ENCODE data around the gene HIF1A. TPM values are rescaled to one million over a fixed set of nuclear protein-coding genes. Genes with fewer than 3 reads are reported as not detected.
"Not testable (repeated sequence)": the region's sequence is repeated elsewhere in the genome, so short reads cannot be mapped to it uniquely, and the experiment has no call there.

Gene HIF1A
- 10 to 100 TPM; 28.7 to 62.2 (median 34.3) TPM for polyA plus RNA-seq

- peaks cover 45 to 53% of the 10 kb centered on the region in 2 donors for H3K4me1 Mint-ChIP-seq
- peaks cover 6 to 20% (median 11%) of the 10 kb centered on the region in 3 donors for H3K27me3 Mint-ChIP-seq (ENCODE audit: low read depth in 3 of 3)
- peak; percentile 94 to 96 (median 96) for DNase-seq
- H3K36me3 Mint-ChIP-seq, result peaks cover 0 to 7% (median 0%) of the 10 kb centered on the region in 3 donors
- peaks cover 0 to 5% (median 1%) of the 10 kb centered on the region in 6 donors for H3K9me3 Mint-ChIP-seq
- peak within 1 kb of the TSS; percentile 90 to 97 (median 96) for H3K27ac Mint-ChIP-seq
- H3K4me3 Mint-ChIP-seq, result peak within 1 kb of the TSS; percentile 90 to 98 (median 97)
These were observed at the start of gene HIF1A for GRCh38 chr14:61694830-61695694. Gene HIF1A (plus strand): TSS chr14:61695513. CDS start chr14:61695805, 292 bp downstream.

- Mint-ChIP-seq H3K9me3 (no peaks in the 10 kb centered on the region), H3K4me1 (no peaks in the 10 kb centered on the region), H3K4me3 (no peak overlapping the region), H3K27me3 (ENCODE audit: low read depth in 3 of 3) (peaks cover 0 to 2% (median 0%) of the 10 kb centered on the region in 3 donors), H3K27ac (no peak overlapping the region), H3K36me3 (no peaks in the 10 kb centered on the region)
- DNase-seq, result no peak
These were observed 48.8 kb upstream of the HIF1A start for GRCh38 chr14:61646366-61647116.

GRCh38 chr14:61647704-61648103 lies 47.6 kb upstream of the HIF1A start:
- DNase-seq, result no peak
- Mint-ChIP-seq H3K27ac (no peak overlapping the region), H3K9me3 (no peaks in the 10 kb centered on the region), H3K4me1 (no peaks in the 10 kb centered on the region), H3K4me3 (no peak overlapping the region), H3K36me3 (no peaks in the 10 kb centered on the region), H3K27me3 (ENCODE audit: low read depth in 3 of 3) (no peaks in the 10 kb centered on the region)

GRCh38 chr14:61648377-61648776 lies 46.9 kb upstream of the HIF1A start:
- no peaks in the 10 kb centered on the region for H3K4me1 Mint-ChIP-seq
- no peaks in the 10 kb centered on the region for H3K27me3 Mint-ChIP-seq (ENCODE audit: low read depth in 3 of 3)
- H3K9me3 Mint-ChIP-seq, result no peaks in the 10 kb centered on the region
- DNase-seq, result no peak
- no peak overlapping the region for H3K4me3 Mint-ChIP-seq
- no peak overlapping the region for H3K27ac Mint-ChIP-seq
- no peaks in the 10 kb centered on the region for H3K36me3 Mint-ChIP-seq

GRCh38 chr14:61649283-61649682 lies 46.0 kb upstream of the HIF1A start:
- DNase-seq, result no peak
- H3K9me3 Mint-ChIP-seq, result no peaks in the 10 kb centered on the region
- H3K4me1 Mint-ChIP-seq, result no peaks in the 10 kb centered on the region
- H3K4me3 Mint-ChIP-seq, result no peak overlapping the region
- no peaks in the 10 kb centered on the region for H3K27me3 Mint-ChIP-seq (ENCODE audit: low read depth in 3 of 3)
- H3K27ac Mint-ChIP-seq, result no peak overlapping the region
- no peaks in the 10 kb centered on the region for H3K36me3 Mint-ChIP-seq

- Mint-ChIP-seq H3K4me3 (no peak overlapping the region), H3K4me1 (peaks cover 2 to 12% of the 10 kb centered on the region in 2 donors), H3K36me3 (no peaks in the 10 kb centered on the region), H3K27ac (no peak overlapping the region), H3K9me3 (no peaks in the 10 kb centered on the region), H3K27me3 (ENCODE audit: low read depth in 3 of 3) (no peaks in the 10 kb centered on the region)
- no peak for DNase-seq
These were observed 44.0 kb upstream of the HIF1A start for GRCh38 chr14:61651355-61651754.

GRCh38 chr14:61652526-61653262 lies 42.6 kb upstream of the HIF1A start:
- no peaks in the 10 kb centered on the region for H3K36me3 Mint-ChIP-seq
- no peak overlapping the region for H3K27ac Mint-ChIP-seq
- peaks cover 2 to 14% of the 10 kb centered on the region in 2 donors for H3K4me1 Mint-ChIP-seq
- no peaks in the 10 kb centered on the region for H3K9me3 Mint-ChIP-seq
- H3K27me3 Mint-ChIP-seq (ENCODE audit: low read depth in 3 of 3), result no peaks in the 10 kb centered on the region
- DNase-seq, result no peak
- no peak overlapping the region for H3K4me3 Mint-ChIP-seq

- DNase-seq, result no peak
- H3K4me3 Mint-ChIP-seq, result no peak overlapping the region
- no peaks in the 10 kb centered on the region for H3K36me3 Mint-ChIP-seq
- peaks cover 2 to 14% of the 10 kb centered on the region in 2 donors for H3K4me1 Mint-ChIP-seq
- H3K27ac Mint-ChIP-seq, result no peak overlapping the region
- no peaks in the 10 kb centered on the region for H3K9me3 Mint-ChIP-seq
- H3K27me3 Mint-ChIP-seq (ENCODE audit: low read depth in 3 of 3), result no peaks in the 10 kb centered on the region
These were observed 41.8 kb upstream of the HIF1A start for GRCh38 chr14:61653507-61653906.

- no peak overlapping the region for H3K4me3 Mint-ChIP-seq
- no peaks in the 10 kb centered on the region for H3K27me3 Mint-ChIP-seq (ENCODE audit: low read depth in 3 of 3)
- no peak overlapping the region for H3K27ac Mint-ChIP-seq
- no peaks in the 10 kb centered on the region for H3K36me3 Mint-ChIP-seq
- no peaks in the 10 kb centered on the region for H3K9me3 Mint-ChIP-seq
- no peak for DNase-seq
- H3K4me1 Mint-ChIP-seq, result peaks cover 2 to 14% of the 10 kb centered on the region in 2 donors
These were observed 41.3 kb upstream of the HIF1A start for GRCh38 chr14:61654026-61654425.

GRCh38 chr14:61655777-61656176 lies 39.5 kb upstream of the HIF1A start:
- Mint-ChIP-seq H3K27me3 (ENCODE audit: low read depth in 3 of 3) (no peaks in the 10 kb centered on the region), H3K4me3 (no peak overlapping the region), H3K27ac (peak overlapping the region in 1 of 6 donors; percentile 73), H3K4me1 (peaks cover 15 to 27% of the 10 kb centered on the region in 2 donors), H3K9me3 (no peaks in the 10 kb centered on the region), H3K36me3 (no peaks in the 10 kb centered on the region)
- DNase-seq, result no peak

- Mint-ChIP-seq H3K36me3 (no peaks in the 10 kb centered on the region), H3K4me3 (no peak overlapping the region), H3K4me1 (peaks cover 20 to 33% of the 10 kb centered on the region in 2 donors), H3K27me3 (ENCODE audit: low read depth in 3 of 3) (no peaks in the 10 kb centered on the region), H3K27ac (peak overlapping the region in 4 of 6 donors; percentile 6 to 73 (median 42)), H3K9me3 (no peaks in the 10 kb centered on the region)
- no peak for DNase-seq
These were observed 39.0 kb upstream of the HIF1A start for GRCh38 chr14:61656341-61656740.

- not testable (repeated sequence) for H3K9me3 Mint-ChIP-seq; H3K4me3 Mint-ChIP-seq; H3K36me3 Mint-ChIP-seq; H3K27me3 Mint-ChIP-seq (ENCODE audit: low read depth in 3 of 3); DNase-seq; H3K27ac Mint-ChIP-seq
- H3K4me1 Mint-ChIP-seq, result peaks cover 38 to 50% of the 10 kb centered on the region in 2 donors
These were observed 37.2 kb upstream of the HIF1A start for GRCh38 chr14:61658111-61658510.

- no peak overlapping the region for H3K4me3 Mint-ChIP-seq
- H3K4me1 Mint-ChIP-seq, result peaks cover 51 to 65% of the 10 kb centered on the region in 2 donors
- H3K36me3 Mint-ChIP-seq, result no peaks in the 10 kb centered on the region
- peaks cover 2 to 8% (median 8%) of the 10 kb centered on the region in 3 donors for H3K27me3 Mint-ChIP-seq (ENCODE audit: low read depth in 3 of 3)
- no peak for DNase-seq
- H3K9me3 Mint-ChIP-seq, result no peaks in the 10 kb centered on the region
- peak overlapping the region in 3 of 6 donors; percentile 31 to 95 (median 91) for H3K27ac Mint-ChIP-seq
These were observed 35.7 kb upstream of the HIF1A start for GRCh38 chr14:61659582-61659981.
